Lung (tissue), 12 donors: ENCODE results near the gene RBMX. TPM values are rescaled to one million over a fixed set of nuclear protein-coding genes. Genes with fewer than 3 reads are reported as not detected.
"Not testable (repeated sequence)": the region's sequence is repeated elsewhere in the genome, so short reads cannot be mapped to it uniquely, and the experiment has no call there.

Source experiments
- ATAC-seq: fragments of 200-7000 bp; cut with Tn5 transposase; one replicate; pipeline ENCODE4 v1.9.1; 2020; ENCODE audit warnings: moderate number of reproducible peaks; ENCODE audit not compliant: insufficient read depth, low FRiP score
- DNase-seq, 3 donors: peaks; one replicate each; pipeline ENCODE4 v3.0.0-alpha.2; 2013 to 2017
- H3K27ac ChIP-seq, 2 donors: one replicate each; pipeline ENCODE4 v1.5.1; 2013; ENCODE audit warnings: mild to moderate bottlenecking in 2 of 2, moderate library complexity in 2 of 2, control low read depth in 1 of 2, inconsistent platforms in 1 of 2, low read depth in 1 of 2, low read length in 1 of 2
- H3K27me3 ChIP-seq, 3 donors: one replicate each; pipeline ENCODE4 v1.5.1; 2013; ENCODE audit warnings: low read length in 2 of 3; ENCODE audit not compliant: control insufficient read depth in 3 of 3, insufficient read depth in 3 of 3
- H3K36me3 ChIP-seq, 4 donors: one replicate each; pipeline ENCODE4 v1.5.1; 2013; ENCODE audit warnings: low read length in 4 of 4, mild to moderate bottlenecking in 1 of 4, moderate library complexity in 1 of 4; ENCODE audit not compliant: control insufficient read depth in 4 of 4, insufficient read depth in 4 of 4
- H3K4me1 ChIP-seq, 5 donors: one replicate each; pipeline ENCODE4 v1.5.1; 2013; ENCODE audit warnings: low read length in 5 of 5, mild to moderate bottlenecking in 2 of 5, moderate library complexity in 1 of 5; ENCODE audit not compliant: control insufficient read depth in 5 of 5, insufficient read depth in 5 of 5
- H3K4me3 ChIP-seq: one replicate; pipeline ENCODE4 v1.5.1; 2013; ENCODE audit warnings: mild to moderate bottlenecking, control low read depth, moderate library complexity
- H3K9ac ChIP-seq, 2 donors: one replicate each; pipeline ENCODE4 v1.5.1; 2013; ENCODE audit warnings: low read length in 2 of 2, control low read depth in 1 of 2; ENCODE audit not compliant: insufficient read depth in 1 of 2
- H3K9me3 ChIP-seq, 4 donors: one replicate each; pipeline ENCODE4 v1.5.1; 2013; ENCODE audit warnings: low read length in 3 of 4, mild to moderate bottlenecking in 1 of 4, moderate library complexity in 1 of 4; ENCODE audit not compliant: control insufficient read depth in 4 of 4, insufficient read depth in 3 of 4
- WGBS, 2 donors: extraction: QIAGEN DNeasy Blood & Tissue Kit; methylation state at CpG; one replicate each; pipeline ENCODE4 v1.1.7; 2013; 5-methylcytosine and 5-hydroxymethylcytosine counted together
- polyA plus RNA-seq, 2 donors: library from polyadenylated mRNA; stranded (reverse); fragments of 200-250 nt; gene quantifications; one replicate each; pipeline ENCODE4 v1.2.1, GENCODE V29; 2013
- total RNA-seq, 2 donors: library from RNA; depleted of rRNA in 1 of 2; stranded (reverse); fragments of >200 nt in 1 of 2; gene quantifications; one replicate each; pipeline ENCODE4 v1.2.1, GENCODE V29; 2014 to 2021
- TF ChIP-seq, protein P1 (sequence below): IDR thresholded peaks from 2 replicates; pipeline ENCODE4 v1.5.1; 2012; ENCODE audit warnings: mild to moderate bottlenecking; ENCODE audit errors: control extremely low read depth, extremely low read depth
- donor health status: control.
- donor health status: control.
- donor health status: Bipolar disorder and iron deficiency.
- donor health status: healthy.
- donor health status: DM: yes; HTN: yes; CAD: no.

Gene RBMX
- total and polyA plus RNA-seq, 4 donors: 89.0 to 280 (median 113) TPM

DNA sequence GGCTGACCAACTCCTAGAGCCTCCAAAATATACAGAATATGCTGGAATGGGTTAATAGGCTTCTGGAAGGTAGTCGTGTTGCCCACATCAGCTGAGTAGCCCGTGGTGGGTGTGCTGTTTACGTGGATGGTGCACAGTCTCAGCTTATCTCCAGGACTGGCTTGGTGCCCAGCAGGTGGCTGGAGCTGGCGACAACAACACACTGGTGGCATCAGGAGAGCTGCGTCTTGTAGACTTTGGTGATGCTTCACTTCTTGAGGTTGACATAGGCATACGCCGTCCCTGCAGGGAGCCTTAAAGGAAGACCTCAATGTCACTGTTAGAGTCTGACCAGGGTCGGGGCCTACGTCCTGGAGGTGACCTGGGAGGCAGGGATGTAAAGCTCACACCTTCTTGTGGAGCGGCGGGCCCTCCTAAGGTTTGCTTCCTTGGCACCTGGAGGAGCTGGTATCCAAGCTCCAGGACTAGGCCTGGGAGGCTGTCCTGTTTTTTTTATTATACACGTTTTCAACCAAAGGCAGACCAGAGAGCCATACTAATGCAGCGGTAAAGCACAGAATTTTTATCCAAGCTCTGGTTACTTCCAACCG is 26.5 kb upstream of the RBMX start:
- H3K27ac ChIP-seq: no peak overlapping the region
- no peak overlapping the region for H3K4me3 ChIP-seq
- no peak for ATAC-seq
- H3K27me3 ChIP-seq: no peaks in the 10 kb centered on the region
- no peaks in the 10 kb centered on the region for H3K9me3 ChIP-seq
- H3K9ac ChIP-seq: no peak overlapping the region
- no peak for DNase-seq
- WGBS, 2 donors: 82 to 88% methylated on average over 14 of the region's 14 CpGs
- no peaks in the 10 kb centered on the region for H3K36me3 ChIP-seq
- H3K4me1 ChIP-seq: peaks cover 0 to 4% (median 0%) of the 10 kb centered on the region in 5 donors
- TF ChIP-seq, protein P1, sequence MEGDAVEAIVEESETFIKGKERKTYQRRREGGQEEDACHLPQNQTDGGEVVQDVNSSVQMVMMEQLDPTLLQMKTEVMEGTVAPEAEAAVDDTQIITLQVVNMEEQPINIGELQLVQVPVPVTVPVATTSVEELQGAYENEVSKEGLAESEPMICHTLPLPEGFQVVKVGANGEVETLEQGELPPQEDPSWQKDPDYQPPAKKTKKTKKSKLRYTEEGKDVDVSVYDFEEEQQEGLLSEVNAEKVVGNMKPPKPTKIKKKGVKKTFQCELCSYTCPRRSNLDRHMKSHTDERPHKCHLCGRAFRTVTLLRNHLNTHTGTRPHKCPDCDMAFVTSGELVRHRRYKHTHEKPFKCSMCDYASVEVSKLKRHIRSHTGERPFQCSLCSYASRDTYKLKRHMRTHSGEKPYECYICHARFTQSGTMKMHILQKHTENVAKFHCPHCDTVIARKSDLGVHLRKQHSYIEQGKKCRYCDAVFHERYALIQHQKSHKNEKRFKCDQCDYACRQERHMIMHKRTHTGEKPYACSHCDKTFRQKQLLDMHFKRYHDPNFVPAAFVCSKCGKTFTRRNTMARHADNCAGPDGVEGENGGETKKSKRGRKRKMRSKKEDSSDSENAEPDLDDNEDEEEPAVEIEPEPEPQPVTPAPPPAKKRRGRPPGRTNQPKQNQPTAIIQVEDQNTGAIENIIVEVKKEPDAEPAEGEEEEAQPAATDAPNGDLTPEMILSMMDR: no peak

- not testable (repeated sequence) for H3K36me3 ChIP-seq, H3K9me3 ChIP-seq, H3K9ac ChIP-seq, H3K27me3 ChIP-seq, H3K4me3 ChIP-seq, H3K27ac ChIP-seq, H3K4me1 ChIP-seq, DNase-seq, ATAC-seq
- WGBS, 2 donors: 71 to 85% methylated on average over 4 of the region's 4 CpGs
Observed at GRCh38 chrX:136904067-136904466, 23.5 kb upstream of the RBMX start.

DNA sequence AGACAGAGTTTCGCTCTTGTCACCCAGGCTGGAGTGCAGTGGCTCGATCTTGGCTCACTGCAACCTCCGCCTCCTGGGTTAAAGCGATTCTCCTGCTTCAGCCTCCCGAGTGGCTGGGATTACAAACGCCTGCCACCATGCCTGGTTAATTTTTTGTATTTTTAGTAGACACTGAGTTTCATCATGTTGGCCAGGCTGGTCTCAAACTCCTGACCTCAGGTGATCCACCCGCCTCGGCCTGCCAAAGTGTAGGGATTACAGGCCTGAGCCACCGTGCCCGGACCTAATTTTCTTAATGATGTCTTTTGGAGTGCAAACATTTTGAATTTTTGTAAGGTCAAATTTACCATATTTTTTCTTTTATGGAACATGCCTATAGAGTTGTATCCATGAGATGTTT is 19.5 kb upstream of the RBMX start:
- not testable (repeated sequence) for H3K4me3 ChIP-seq, H3K27ac ChIP-seq, H3K27me3 ChIP-seq, H3K9ac ChIP-seq, H3K4me1 ChIP-seq, DNase-seq, ATAC-seq, H3K9me3 ChIP-seq, H3K36me3 ChIP-seq
- 83 to 93% methylated on average over 10 of the region's 10 CpGs for WGBS, 2 donors

DNA sequence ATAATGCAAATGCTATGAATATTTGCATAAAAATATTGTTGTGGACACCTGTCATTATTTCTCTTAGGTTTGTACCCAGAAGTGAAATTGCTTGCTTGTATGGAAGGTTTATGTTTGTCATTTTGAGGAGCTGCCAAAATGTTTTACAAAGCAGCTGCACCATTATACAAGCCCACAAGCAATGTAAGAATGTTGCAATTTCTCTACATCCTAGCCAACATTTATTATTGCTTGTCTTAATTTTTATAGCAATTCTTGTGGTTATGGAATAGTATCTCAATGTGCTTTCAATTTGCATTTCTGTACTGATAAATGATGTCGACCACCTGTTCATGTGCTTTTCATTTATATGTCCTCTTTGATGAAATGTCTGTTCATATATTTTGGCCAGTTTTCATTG is 18.7 kb upstream of the RBMX start:
- Histone ChIP-seq H3K9me3 (no peaks in the 10 kb centered on the region), H3K4me1 (no peaks in the 10 kb centered on the region), H3K27me3 (no peaks in the 10 kb centered on the region), H3K4me3 (no peak overlapping the region), H3K9ac (no peak overlapping the region), H3K27ac (no peak overlapping the region), H3K36me3 (no peaks in the 10 kb centered on the region)
- ATAC-seq: no peak
- peak in 1 of 3 donors; percentile 48 for DNase-seq
- TF ChIP-seq, protein P1: no peak
- WGBS, 2 donors: 80 to 85% methylated on average over 1 of the region's 1 CpG

GRCh38 chrX:136898752-136899151 is 18.2 kb upstream of the RBMX start:
- H3K9me3 ChIP-seq, H3K9ac ChIP-seq, ATAC-seq, H3K36me3 ChIP-seq, DNase-seq, H3K27me3 ChIP-seq, H3K4me3 ChIP-seq, H3K27ac ChIP-seq, H3K4me1 ChIP-seq: not testable (repeated sequence)
- 71 to 80% methylated on average over 7 of the region's 7 CpGs for WGBS, 2 donors
